GM12801 (cell line): Measurements from ENCODE around the gene PREB.

Experiments used
- TF ChIP-seq, protein P1 (sequence below): IDR thresholded peaks from one replicate; pipeline ENCODE4 v1.5.1; 2011; ENCODE audit warnings: control low read depth; ENCODE audit not compliant: insufficient read length; ENCODE audit errors: extremely low read depth

Gene PREB

GRCh38 chr2:27174638-27175037 is 40.2 kb upstream of the PREB start:
- TF ChIP-seq, protein P1, sequence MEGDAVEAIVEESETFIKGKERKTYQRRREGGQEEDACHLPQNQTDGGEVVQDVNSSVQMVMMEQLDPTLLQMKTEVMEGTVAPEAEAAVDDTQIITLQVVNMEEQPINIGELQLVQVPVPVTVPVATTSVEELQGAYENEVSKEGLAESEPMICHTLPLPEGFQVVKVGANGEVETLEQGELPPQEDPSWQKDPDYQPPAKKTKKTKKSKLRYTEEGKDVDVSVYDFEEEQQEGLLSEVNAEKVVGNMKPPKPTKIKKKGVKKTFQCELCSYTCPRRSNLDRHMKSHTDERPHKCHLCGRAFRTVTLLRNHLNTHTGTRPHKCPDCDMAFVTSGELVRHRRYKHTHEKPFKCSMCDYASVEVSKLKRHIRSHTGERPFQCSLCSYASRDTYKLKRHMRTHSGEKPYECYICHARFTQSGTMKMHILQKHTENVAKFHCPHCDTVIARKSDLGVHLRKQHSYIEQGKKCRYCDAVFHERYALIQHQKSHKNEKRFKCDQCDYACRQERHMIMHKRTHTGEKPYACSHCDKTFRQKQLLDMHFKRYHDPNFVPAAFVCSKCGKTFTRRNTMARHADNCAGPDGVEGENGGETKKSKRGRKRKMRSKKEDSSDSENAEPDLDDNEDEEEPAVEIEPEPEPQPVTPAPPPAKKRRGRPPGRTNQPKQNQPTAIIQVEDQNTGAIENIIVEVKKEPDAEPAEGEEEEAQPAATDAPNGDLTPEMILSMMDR, result no peak

DNA sequence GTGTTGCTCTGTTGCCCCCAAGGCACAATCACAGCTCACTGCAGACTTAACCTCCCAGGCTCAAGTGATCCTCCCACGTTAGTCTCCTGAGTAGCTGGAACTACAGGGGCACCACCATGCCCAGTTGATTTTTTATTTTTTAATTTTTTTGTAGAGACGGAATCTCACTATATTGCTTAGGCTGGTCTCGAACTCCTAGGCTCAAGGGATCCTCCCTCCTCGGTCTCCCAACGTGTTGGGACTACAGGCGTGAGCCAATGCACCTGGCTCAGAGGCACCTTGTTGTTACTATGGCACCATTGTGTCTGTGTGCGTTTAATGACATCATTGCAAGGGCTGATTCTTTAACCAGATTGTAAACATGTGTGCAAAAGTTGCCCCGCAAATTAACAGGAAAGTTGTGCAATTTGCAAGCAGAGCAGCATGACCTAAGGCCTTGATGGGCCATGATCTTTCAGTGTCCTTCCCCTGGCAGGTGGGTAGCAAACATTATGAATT is 37.0 kb upstream of the PREB start:
- TF ChIP-seq, protein P1, result no peak

GRCh38 chr2:27170581-27171337 is 36.3 kb upstream of the PREB start:
- TF ChIP-seq, protein P1, result no peak

- TF ChIP-seq, protein P1, result no peak
Observed at GRCh38 chr2:27164960-27165763, 30.7 kb upstream of the PREB start.

DNA sequence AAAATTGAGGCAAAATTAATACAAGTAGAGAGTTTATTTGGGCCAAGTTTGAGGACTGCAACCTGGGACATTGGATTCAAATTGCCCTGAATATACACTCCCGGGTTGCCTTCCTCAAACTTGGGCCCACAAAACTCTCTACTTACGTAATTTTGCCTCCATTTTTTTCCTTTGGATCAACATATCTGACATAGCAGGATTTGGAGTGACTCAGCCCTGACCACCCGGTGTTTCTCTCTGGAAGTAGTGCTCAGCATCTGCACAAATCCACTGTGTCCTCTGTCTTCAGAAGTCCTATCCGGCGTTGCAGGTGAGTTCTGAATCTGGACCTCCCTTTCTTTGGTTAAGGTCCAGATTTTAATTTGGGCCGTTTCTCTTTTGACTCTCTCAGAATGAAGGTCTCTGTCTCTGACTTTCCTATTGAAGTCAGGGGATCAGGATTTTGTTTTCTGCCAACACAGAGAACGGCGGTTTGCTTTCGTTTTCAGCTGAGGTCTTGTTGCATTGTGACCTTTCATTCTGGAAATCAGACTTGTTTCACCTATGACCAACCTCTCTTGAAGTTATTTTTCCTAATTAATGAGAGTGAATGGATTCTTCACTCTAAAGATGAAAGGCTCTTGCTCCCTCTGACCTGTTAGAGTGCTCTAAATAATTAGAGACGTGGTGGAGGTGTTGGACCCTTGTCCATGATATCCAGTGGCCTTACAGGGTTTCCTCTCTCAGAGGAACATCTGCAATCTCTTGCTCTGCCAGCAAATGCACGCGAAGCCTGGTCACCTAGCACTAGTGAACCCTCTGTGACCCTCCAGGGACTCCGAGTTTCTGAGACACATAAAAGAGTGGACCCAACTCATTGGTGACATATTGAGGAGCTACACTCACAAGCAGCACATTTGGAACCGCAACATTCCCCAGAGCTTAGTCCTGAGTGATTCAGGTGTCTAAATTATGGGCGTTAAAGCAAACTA is 28.0 kb upstream of the PREB start:
- TF ChIP-seq, protein P1, result no peak

- TF ChIP-seq, protein P1, result no peak
Observed at GRCh38 chr2:27160191-27160590, 25.8 kb upstream of the PREB start.

DNA sequence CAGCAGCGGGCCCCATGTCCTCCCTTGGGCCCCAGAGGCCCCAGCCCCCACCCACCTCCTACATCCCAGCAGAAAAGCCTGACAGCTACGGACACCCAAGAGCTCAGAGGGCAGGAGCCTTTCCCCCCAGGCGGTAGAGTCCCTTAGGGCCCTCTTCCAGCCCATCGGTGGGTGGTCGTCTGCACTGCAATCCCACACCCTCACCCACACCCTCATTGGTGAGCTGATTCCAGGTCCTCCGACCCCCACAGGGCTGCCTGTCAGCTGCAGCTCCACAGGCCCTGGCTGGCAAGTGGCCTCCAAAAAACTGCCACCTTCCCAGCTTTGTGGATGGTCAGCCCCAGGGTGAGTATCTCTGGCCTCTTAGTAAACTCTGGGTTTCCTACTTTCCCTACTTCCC is 24.8 kb upstream of the PREB start:
- TF ChIP-seq, protein P1, result no peak
